Measurements from ENCODE around the gene GOLGA6L2.

Gene GOLGA6L2

GRCh38 chr15:23447107-23447500, at the start of gene GOLGA6L2:
Gene GOLGA6L2, minus strand, starts transcription at chr15:23447243. Its CDS starts 62 bp downstream, at chr15:23447181.
- H3K4me3 ChIP-seq (ENCODE audit: low read depth, low read length) = no peak within 1 kb of the TSS
- DNase-seq (ENCODE audit: low read depth) = no peak
- TF ChIP-seq CTCF (IDR thresholded peaks at IDR 0.05; ENCODE audit: low read depth, low read length, missing control alignments) = no peak

- TF ChIP-seq CTCF (IDR thresholded peaks at IDR 0.05; ENCODE audit: low read depth, low read length, missing control alignments) = no peak
- DNase-seq (ENCODE audit: low read depth) = no peak
- no peak overlapping the region for H3K4me3 ChIP-seq (ENCODE audit: low read depth, low read length)
Observed at GRCh38 chr15:23484870-23485269, 37.8 kb upstream of the GOLGA6L2 start.

GRCh38 chr15:23483821-23484299, 36.8 kb upstream of the GOLGA6L2 start:
- H3K4me3 ChIP-seq (ENCODE audit: low read depth, low read length) = no peak overlapping the region
- no peak for DNase-seq (ENCODE audit: low read depth)

GRCh38 chr15:23482764-23483489, 35.9 kb upstream of the GOLGA6L2 start:
- DNase-seq (ENCODE audit: low read depth) = no peak
- no peak overlapping the region for H3K4me3 ChIP-seq (ENCODE audit: low read depth, low read length)
- no peak for TF ChIP-seq CTCF (IDR thresholded peaks at IDR 0.05; ENCODE audit: low read depth, low read length, missing control alignments)

More at GRCh38 chr15:23483821-23484299, 36.8 kb upstream of the GOLGA6L2 start:
- TF ChIP-seq CTCF (IDR thresholded peaks at IDR 0.05; ENCODE audit: low read depth, low read length, missing control alignments) = no peak

- no peak for TF ChIP-seq CTCF (IDR thresholded peaks at IDR 0.05; ENCODE audit: low read depth, low read length, missing control alignments)
- H3K4me3 ChIP-seq (ENCODE audit: low read depth, low read length) = no peak overlapping the region
- no peak for DNase-seq (ENCODE audit: low read depth)
Observed at GRCh38 chr15:23482228-23482627, 35.2 kb upstream of the GOLGA6L2 start.

GRCh38 chr15:23477920-23478319, 30.9 kb upstream of the GOLGA6L2 start:
- no peak for TF ChIP-seq CTCF (IDR thresholded peaks at IDR 0.05; ENCODE audit: low read depth, low read length, missing control alignments)
- DNase-seq (ENCODE audit: low read depth) = no peak
- no peak overlapping the region for H3K4me3 ChIP-seq (ENCODE audit: low read depth, low read length)

GRCh38 chr15:23472678-23473077, 25.6 kb upstream of the GOLGA6L2 start:
- no peak for TF ChIP-seq CTCF (IDR thresholded peaks at IDR 0.05; ENCODE audit: low read depth, low read length, missing control alignments)
- no peak overlapping the region for H3K4me3 ChIP-seq (ENCODE audit: low read depth, low read length)
- DNase-seq (ENCODE audit: low read depth) = no peak

All from GM12864 (cell line).